ENCODE data around the gene HNRNPC.
"Not testable (repeated sequence)": the region's sequence is repeated elsewhere in the genome, so short reads cannot be mapped to it uniquely, and the experiment has no call there.

HNRNPC gene

GRCh38 chr14:21213652-21214051 lies 55.6 kb downstream of the HNRNPC start:
- TF ChIP-seq, protein P1, sequence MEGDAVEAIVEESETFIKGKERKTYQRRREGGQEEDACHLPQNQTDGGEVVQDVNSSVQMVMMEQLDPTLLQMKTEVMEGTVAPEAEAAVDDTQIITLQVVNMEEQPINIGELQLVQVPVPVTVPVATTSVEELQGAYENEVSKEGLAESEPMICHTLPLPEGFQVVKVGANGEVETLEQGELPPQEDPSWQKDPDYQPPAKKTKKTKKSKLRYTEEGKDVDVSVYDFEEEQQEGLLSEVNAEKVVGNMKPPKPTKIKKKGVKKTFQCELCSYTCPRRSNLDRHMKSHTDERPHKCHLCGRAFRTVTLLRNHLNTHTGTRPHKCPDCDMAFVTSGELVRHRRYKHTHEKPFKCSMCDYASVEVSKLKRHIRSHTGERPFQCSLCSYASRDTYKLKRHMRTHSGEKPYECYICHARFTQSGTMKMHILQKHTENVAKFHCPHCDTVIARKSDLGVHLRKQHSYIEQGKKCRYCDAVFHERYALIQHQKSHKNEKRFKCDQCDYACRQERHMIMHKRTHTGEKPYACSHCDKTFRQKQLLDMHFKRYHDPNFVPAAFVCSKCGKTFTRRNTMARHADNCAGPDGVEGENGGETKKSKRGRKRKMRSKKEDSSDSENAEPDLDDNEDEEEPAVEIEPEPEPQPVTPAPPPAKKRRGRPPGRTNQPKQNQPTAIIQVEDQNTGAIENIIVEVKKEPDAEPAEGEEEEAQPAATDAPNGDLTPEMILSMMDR (IDR thresholded peaks at IDR 0.05; ENCODE audit: low read depth, low read length) = no peak
- no peak for TF ChIP-seq POLR2A (IDR thresholded peaks at IDR 0.05; ENCODE audit: extremely low read depth, insufficient read length)
- TF ChIP-seq MYC (IDR thresholded peaks at IDR 0.05; ENCODE audit: low read depth, low read length) = no peak
- TF ChIP-seq, protein P2, sequence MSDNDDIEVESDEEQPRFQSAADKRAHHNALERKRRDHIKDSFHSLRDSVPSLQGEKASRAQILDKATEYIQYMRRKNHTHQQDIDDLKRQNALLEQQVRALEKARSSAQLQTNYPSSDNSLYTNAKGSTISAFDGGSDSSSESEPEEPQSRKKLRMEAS (IDR thresholded peaks at IDR 0.05; ENCODE audit: low read depth, low read length) = no peak
- H3K4me3 ChIP-seq (ENCODE audit: low read depth, low read length) = no peak overlapping the region
- DNase-seq (ENCODE audit: low read depth) = no peak

- not testable (repeated sequence) for DNase-seq (ENCODE audit: low read depth); H3K4me3 ChIP-seq (ENCODE audit: low read depth, low read length)
Measured at GRCh38 chr14:21212824-21213223, 56.4 kb downstream of the HNRNPC start.

GRCh38 chr14:21211509-21211908 lies 57.7 kb downstream of the HNRNPC start:
- TF ChIP-seq, protein P2 (IDR thresholded peaks at IDR 0.05; ENCODE audit: low read depth, low read length) = no peak
- no peak for TF ChIP-seq POLR2A (IDR thresholded peaks at IDR 0.05; ENCODE audit: extremely low read depth, insufficient read length)
- TF ChIP-seq, protein P1 (IDR thresholded peaks at IDR 0.05; ENCODE audit: low read depth, low read length) = no peak
- no peak for TF ChIP-seq MYC (IDR thresholded peaks at IDR 0.05; ENCODE audit: low read depth, low read length)
- no peak for DNase-seq (ENCODE audit: low read depth)
- no peak overlapping the region for H3K4me3 ChIP-seq (ENCODE audit: low read depth, low read length)

DNA sequence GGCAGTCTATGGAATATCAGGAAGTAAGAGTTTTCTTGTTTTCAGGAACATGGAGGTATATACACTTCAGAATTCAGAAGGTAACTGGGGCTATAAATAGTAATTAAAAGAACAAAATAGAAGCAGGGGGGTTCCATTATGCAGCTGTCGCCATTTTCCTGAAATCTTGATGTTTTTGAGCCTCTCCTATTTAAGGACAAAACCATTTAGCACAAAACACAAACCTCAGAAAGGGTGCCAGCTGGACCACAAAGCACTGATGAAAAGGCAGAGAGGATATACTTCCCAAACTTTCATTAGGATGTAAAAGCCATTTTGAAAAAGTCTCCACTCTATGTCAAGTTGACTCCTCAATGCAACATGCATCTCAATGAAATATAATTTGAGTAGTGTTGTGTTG lies 59.2 kb downstream of the HNRNPC start:
- no peak for DNase-seq (ENCODE audit: low read depth)
- TF ChIP-seq, protein P2 (IDR thresholded peaks at IDR 0.05; ENCODE audit: low read depth, low read length) = no peak
- TF ChIP-seq, protein P1 (IDR thresholded peaks at IDR 0.05; ENCODE audit: low read depth, low read length) = no peak
- TF ChIP-seq MYC (IDR thresholded peaks at IDR 0.05; ENCODE audit: low read depth, low read length) = no peak
- no peak for TF ChIP-seq POLR2A (IDR thresholded peaks at IDR 0.05; ENCODE audit: extremely low read depth, insufficient read length)
- H3K4me3 ChIP-seq (ENCODE audit: low read depth, low read length) = no peak overlapping the region

DNA sequence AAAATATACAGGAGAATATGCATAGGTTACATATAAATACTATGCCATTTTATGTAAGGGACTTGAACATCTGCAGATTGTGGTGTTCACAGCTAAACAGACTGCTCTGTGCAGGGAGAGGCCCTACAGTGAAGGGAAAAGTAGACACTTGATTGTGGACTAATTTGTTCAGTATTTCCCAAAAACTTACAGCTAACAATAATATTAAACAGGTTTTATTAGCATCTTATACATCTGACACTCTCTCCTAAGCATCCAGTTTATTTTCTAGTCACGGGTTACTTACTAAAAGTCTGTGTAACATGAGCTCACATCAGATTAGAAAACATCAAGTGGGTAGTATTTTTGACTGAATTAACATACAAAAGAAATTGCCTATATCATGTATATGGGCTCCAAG lies 60.1 kb downstream of the HNRNPC start:
- TF ChIP-seq, protein P2 (IDR thresholded peaks at IDR 0.05; ENCODE audit: low read depth, low read length) = no peak
- no peak for TF ChIP-seq POLR2A (IDR thresholded peaks at IDR 0.05; ENCODE audit: extremely low read depth, insufficient read length)
- no peak for TF ChIP-seq MYC (IDR thresholded peaks at IDR 0.05; ENCODE audit: low read depth, low read length)
- TF ChIP-seq, protein P1 (IDR thresholded peaks at IDR 0.05; ENCODE audit: low read depth, low read length) = no peak
- no peak for DNase-seq (ENCODE audit: low read depth)
- H3K4me3 ChIP-seq (ENCODE audit: low read depth, low read length) = no peak overlapping the region

DNA sequence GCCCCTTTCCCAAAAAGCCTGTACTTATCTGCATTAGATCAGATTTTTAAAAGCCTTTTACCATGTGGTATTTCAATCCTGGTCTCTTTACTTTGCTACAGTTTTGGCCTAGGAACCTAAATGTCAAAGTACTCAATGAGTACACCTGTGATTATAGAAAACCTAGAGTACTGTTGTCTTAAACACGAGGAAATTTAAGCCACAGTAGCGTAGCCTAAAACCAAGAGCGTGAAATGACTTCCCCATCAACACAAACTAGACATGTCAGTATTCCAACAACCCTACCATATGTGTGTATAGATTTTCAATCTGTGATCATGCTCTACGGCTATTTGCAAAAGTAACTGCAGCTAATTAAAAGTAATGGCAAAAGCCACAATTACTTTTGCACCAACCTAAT lies 60.7 kb downstream of the HNRNPC start:
- DNase-seq (ENCODE audit: low read depth) = no peak
- no peak overlapping the region for H3K4me3 ChIP-seq (ENCODE audit: low read depth, low read length)
- TF ChIP-seq, protein P2 (IDR thresholded peaks at IDR 0.05; ENCODE audit: low read depth, low read length) = no peak
- TF ChIP-seq MYC (IDR thresholded peaks at IDR 0.05; ENCODE audit: low read depth, low read length) (no peak), POLR2A (IDR thresholded peaks at IDR 0.05; ENCODE audit: extremely low read depth, insufficient read length) (no peak)
- TF ChIP-seq, protein P1 (IDR thresholded peaks at IDR 0.05; ENCODE audit: low read depth, low read length) = no peak
